CD4-positive, alpha-beta memory T cell (primary cell): Measurements from ENCODE around the gene SLCO3A1. TPM values are rescaled to one million over a fixed set of nuclear protein-coding genes. Genes with fewer than 3 reads are reported as not detected.

Experiments
- CTCF ChIA-PET: fragments of 350-600 bp; sonication (Branson Sonifier 250); formaldehyde crosslinking; loops from one replicate; lab custom pipeline; 2021; ENCODE audit warnings: inconsistent platforms; ENCODE audit not compliant: partially characterized antibody; lab: Charles Lee
- POLR2A ChIA-PET: fragments of 350-600 bp; sonication (Branson Sonifier 250); formaldehyde crosslinking; loops from one replicate; lab custom pipeline; 2021; ENCODE audit not compliant: partially characterized antibody; lab: Charles Lee
- DNase-seq, 5 donors: peaks; one replicate each; pipeline versions ENCODE4 v3.0.0 to v3.0.0-alpha.2; 2020 to 2022; ENCODE audit warnings: mixed read lengths in 1 of 5
- H3K27ac ChIP-seq: one replicate; pipeline ENCODE4 v1.7.0; 2013; ENCODE audit warnings: low read depth, low read length
- H3K27me3 ChIP-seq: 2 replicates; pipeline ENCODE4 v1.7.0; 2013; ENCODE audit warnings: mild to moderate bottlenecking, low read length, moderate library complexity; ENCODE audit not compliant: insufficient read depth
- H3K36me3 ChIP-seq: 2 replicates; pipeline ENCODE4 v1.7.0; 2013; ENCODE audit warnings: mild to moderate bottlenecking, low read length, moderate library complexity; ENCODE audit not compliant: insufficient read depth
- H3K4me1 ChIP-seq: 2 replicates; pipeline ENCODE4 v1.7.0; 2013; ENCODE audit warnings: mild to moderate bottlenecking, low read length, moderate library complexity; ENCODE audit not compliant: insufficient read depth
- H3K4me3 ChIP-seq, 2 donors: one replicate each; pipeline ENCODE4 v1.7.0; 2013; ENCODE audit warnings: low read length in 2 of 2, mild to moderate bottlenecking in 1 of 2
- H3K9me3 ChIP-seq, 2 donors: one replicate each; pipeline ENCODE4 v1.7.0; 2013; ENCODE audit warnings: low read length in 2 of 2, control low read depth in 1 of 2; ENCODE audit not compliant: control insufficient read depth in 1 of 2
- H3K27ac Mint-ChIP-seq, 7 donors: one replicate each; pipeline ENCODE4 v1.8.0; 2020 to 2021; ENCODE audit warnings: mixed read lengths in 7 of 7, mild to moderate bottlenecking in 6 of 7, inconsistent platforms in 3 of 7, moderate library complexity in 3 of 7
- H3K27me3 Mint-ChIP-seq, 2 donors: one replicate each; pipeline ENCODE4 v1.8.0; 2020 to 2021; ENCODE audit warnings: mixed read lengths in 2 of 2
- H3K36me3 Mint-ChIP-seq, 2 donors: one replicate each; pipeline ENCODE4 v1.8.0; 2020 to 2021; ENCODE audit warnings: mixed read lengths in 2 of 2, inconsistent platforms in 1 of 2, mild to moderate bottlenecking in 1 of 2
- H3K4me1 Mint-ChIP-seq, 4 donors: one replicate each; pipeline ENCODE4 v1.8.0; 2020 to 2021; ENCODE audit warnings: mixed read lengths in 4 of 4, mild to moderate bottlenecking in 1 of 4
- H3K4me3 Mint-ChIP-seq, 8 donors: one replicate each; pipeline ENCODE4 v1.8.0; 2020 to 2021; ENCODE audit warnings: mixed read lengths in 8 of 8, mild to moderate bottlenecking in 7 of 8, moderate library complexity in 6 of 8, inconsistent platforms in 3 of 8
- H3K9me3 Mint-ChIP-seq, 8 donors: one replicate each; pipeline ENCODE4 v1.8.0; 2020 to 2021; ENCODE audit warnings: mixed read lengths in 8 of 8, mild to moderate bottlenecking in 5 of 8, inconsistent platforms in 3 of 8, moderate library complexity in 1 of 8
- intact Hi-C: fragments of 100-400 bp; cut with micrococcal nuclease; formaldehyde crosslinking; loops from one replicate; pipeline ENCODE4 v1.15.1; 2023
- polyA plus RNA-seq, 2 donors: library from polyadenylated mRNA; unstranded; fragments of 300-500 nt; fragmentation: Illumina TruSeq; gene quantifications; one replicate each; pipeline ENCODE4 v1.2.3, GENCODE V29; 2021
- total RNA-seq, 2 experiments: library from RNA; stranded (reverse); gene quantifications; one replicate each; pipeline ENCODE4 v1.2.3, GENCODE V29; 2021

The SLCO3A1 gene
- total and polyA plus RNA-seq, 4 experiments from 2014 or later, result 30.9 to 61.3 (median 31.9) TPM

DNA sequence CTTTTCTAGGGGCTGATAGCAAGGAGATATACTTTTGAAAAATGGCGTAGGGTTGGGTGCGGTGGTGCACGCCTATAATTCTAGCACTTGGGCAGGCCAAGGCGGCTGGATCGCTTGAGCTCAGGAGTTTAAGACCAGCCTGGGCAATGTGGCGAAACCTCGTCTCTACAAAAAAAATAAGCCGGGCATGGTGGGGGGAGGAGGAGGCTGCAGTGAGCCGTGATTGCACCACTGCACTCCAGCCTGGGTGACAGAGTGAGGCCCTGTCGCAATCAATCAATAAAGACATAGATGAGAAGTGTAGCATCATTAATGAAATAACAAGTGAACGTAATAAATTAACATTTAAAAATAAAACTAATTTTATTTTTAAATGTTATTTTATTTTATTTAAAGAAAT is 134.6 kb downstream of the SLCO3A1 start:
- Mint-ChIP-seq H3K4me3 (no peak overlapping the region), H3K27me3 (no peaks in the 10 kb centered on the region), H3K9me3 (no peaks in the 10 kb centered on the region), H3K27ac (no peak overlapping the region), H3K36me3 (no peaks in the 10 kb centered on the region), H3K4me1 (peaks cover 47 to 73% (median 54%) of the 10 kb centered on the region in 4 donors)
- no peak for DNase-seq
- CTCF ChIA-PET, result no interaction called here
- peaks cover 10% of the 10 kb centered on the region for H3K4me1 ChIP-seq
- POLR2A ChIA-PET, result no interaction called here
- no peaks in the 10 kb centered on the region for H3K9me3 ChIP-seq
- intact Hi-C loops, result no loop called here
- H3K27ac ChIP-seq, result no peak overlapping the region
- no peak overlapping the region for H3K4me3 ChIP-seq
- H3K36me3 ChIP-seq, result no peaks in the 10 kb centered on the region
- no peaks in the 10 kb centered on the region for H3K27me3 ChIP-seq

DNA sequence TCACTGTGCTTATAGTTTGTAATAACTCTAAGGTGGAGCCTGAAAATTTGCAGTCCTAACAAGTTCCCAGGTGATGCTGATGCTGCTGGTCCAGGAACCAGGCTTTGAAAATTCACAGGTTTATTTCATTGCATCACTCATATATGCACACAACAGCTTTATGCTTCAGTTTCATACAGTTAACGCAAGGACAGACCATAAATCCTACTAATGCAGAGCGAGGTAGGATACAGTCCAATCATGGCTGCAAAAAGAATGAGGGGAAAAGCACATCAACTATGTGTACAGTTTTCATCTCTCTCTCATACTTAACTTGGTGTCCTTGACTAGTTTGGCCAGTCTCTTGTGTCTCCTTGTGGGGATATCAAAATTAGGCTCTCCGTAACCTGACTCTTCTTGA is 135.1 kb downstream of the SLCO3A1 start:
- peaks cover 45 to 71% (median 56%) of the 10 kb centered on the region in 4 donors for H3K4me1 Mint-ChIP-seq

DNA sequence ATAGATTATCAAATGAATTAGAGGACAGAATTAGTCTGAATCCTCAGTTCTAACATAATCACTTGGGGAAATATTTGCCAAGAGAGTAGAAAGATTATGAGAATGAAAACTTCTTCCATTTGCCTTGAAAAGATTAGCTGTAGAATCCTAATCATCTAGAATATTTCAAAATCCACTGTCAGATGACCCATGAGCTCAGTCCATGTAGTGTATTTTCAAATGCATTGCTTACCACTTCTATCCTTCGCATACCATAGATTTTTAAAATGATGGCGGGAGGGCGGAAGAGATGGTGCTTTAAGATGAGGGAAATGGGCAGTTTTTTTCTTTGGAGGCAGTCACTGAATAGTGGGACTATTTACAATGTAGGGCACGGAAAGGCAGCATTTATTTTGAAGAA is 136.3 kb downstream of the SLCO3A1 start:
- DNase-seq, result no peak
- peak overlapping the region in 1 of 7 donors; percentile 7 for H3K27ac Mint-ChIP-seq
- ChIA-PET CTCF (interaction anchor here (0.8 kb wide), 1 partner anchor 15 kb away, joined by 3 read pairs; no protein-coding TSS in a partner anchor), POLR2A (interaction anchor here (1.4 kb wide), 1 partner anchor 25 kb away, joined by 4 read pairs; no protein-coding TSS in a partner anchor)
- H3K36me3 Mint-ChIP-seq, result peaks cover 0 to under 1% of the 10 kb centered on the region in 2 donors
- intact Hi-C loops, result no loop called here
- H3K4me1 Mint-ChIP-seq, result peaks cover 48 to 79% (median 61%) of the 10 kb centered on the region in 4 donors
- H3K9me3 ChIP-seq, result no peaks in the 10 kb centered on the region
- no peak overlapping the region for H3K4me3 ChIP-seq
- no peaks in the 10 kb centered on the region for H3K9me3 Mint-ChIP-seq
- H3K27me3 Mint-ChIP-seq, result no peaks in the 10 kb centered on the region
- H3K36me3 ChIP-seq, result no peaks in the 10 kb centered on the region
- no peaks in the 10 kb centered on the region for H3K27me3 ChIP-seq
- peaks cover 10% of the 10 kb centered on the region for H3K4me1 ChIP-seq
- H3K27ac ChIP-seq, result no peak overlapping the region
- no peak overlapping the region for H3K4me3 Mint-ChIP-seq

More for the DNA sequence above, 135.1 kb downstream of the SLCO3A1 start:
- no peaks in the 10 kb centered on the region for H3K36me3 Mint-ChIP-seq
- H3K27me3 Mint-ChIP-seq, result no peaks in the 10 kb centered on the region
- intact Hi-C loops, result no loop called here
- H3K4me3 ChIP-seq, result no peak overlapping the region
- no peak overlapping the region for H3K27ac ChIP-seq
- H3K9me3 ChIP-seq, result no peaks in the 10 kb centered on the region
- no peak for DNase-seq
- H3K36me3 ChIP-seq, result no peaks in the 10 kb centered on the region
- H3K27me3 ChIP-seq, result no peaks in the 10 kb centered on the region
- H3K27ac Mint-ChIP-seq, result peak overlapping the region in 1 of 7 donors; percentile 48
- CTCF ChIA-PET, result no interaction called here
- H3K4me1 ChIP-seq, result peaks cover 10% of the 10 kb centered on the region
- H3K9me3 Mint-ChIP-seq, result no peaks in the 10 kb centered on the region
- POLR2A ChIA-PET, result interaction anchor here (1.4 kb wide), 1 partner anchor 24 kb away, joined by 4 read pairs; no protein-coding TSS in a partner anchor
- peak overlapping the region in 1 of 8 donors; percentile 2 for H3K4me3 Mint-ChIP-seq

- Histone ChIP-seq H3K9me3 (no peaks in the 10 kb centered on the region), H3K27me3 (no peaks in the 10 kb centered on the region), H3K36me3 (no peaks in the 10 kb centered on the region), H3K27ac (no peak overlapping the region), H3K4me3 (no peak overlapping the region), H3K4me1 (peaks cover 10% of the 10 kb centered on the region)
- H3K27me3 Mint-ChIP-seq, result no peaks in the 10 kb centered on the region
- no peak for DNase-seq
- H3K9me3 Mint-ChIP-seq, result peaks cover 0 to 3% (median 0%) of the 10 kb centered on the region in 8 donors
- H3K4me1 Mint-ChIP-seq, result peaks cover 42 to 82% (median 56%) of the 10 kb centered on the region in 4 donors
- POLR2A ChIA-PET, result no interaction called here
- CTCF ChIA-PET, result no interaction called here
- peaks cover 1 to 3% of the 10 kb centered on the region in 2 donors for H3K36me3 Mint-ChIP-seq
- intact Hi-C loops, result no loop called here
- no peak overlapping the region for H3K4me3 Mint-ChIP-seq
- H3K27ac Mint-ChIP-seq, result peak overlapping the region in 2 of 7 donors; percentile 1 to 38
Observed at GRCh38 chr15:91992945-91993344, 139.4 kb downstream of the SLCO3A1 start.

GRCh38 chr15:91995146-91995545 is 141.6 kb downstream of the SLCO3A1 start:
- Histone ChIP-seq H3K27ac (no peak overlapping the region), H3K9me3 (no peaks in the 10 kb centered on the region), H3K4me1 (peaks cover 10% of the 10 kb centered on the region), H3K27me3 (no peaks in the 10 kb centered on the region), H3K4me3 (no peak overlapping the region), H3K36me3 (no peaks in the 10 kb centered on the region)
- Mint-ChIP-seq H3K36me3 (peaks cover 1 to 3% of the 10 kb centered on the region in 2 donors), H3K9me3 (peaks cover 0 to 3% (median 0%) of the 10 kb centered on the region in 8 donors), H3K4me1 (peaks cover 30 to 77% (median 48%) of the 10 kb centered on the region in 4 donors), H3K4me3 (peak overlapping the region in 1 of 8 donors; percentile 27), H3K27ac (peak overlapping the region in 1 of 7 donors; percentile 68), H3K27me3 (no peaks in the 10 kb centered on the region)
- no peak for DNase-seq
- intact Hi-C loops, result no loop called here
- POLR2A ChIA-PET, result no interaction called here
- CTCF ChIA-PET, result interaction anchor here (0.6 kb wide), 1 partner anchor 68 kb away, joined by 3 read pairs; no protein-coding TSS in a partner anchor

GRCh38 chr15:91997163-91997562 is 143.7 kb downstream of the SLCO3A1 start:
- peaks cover 28 to 72% (median 42%) of the 10 kb centered on the region in 4 donors for H3K4me1 Mint-ChIP-seq
- POLR2A ChIA-PET, result no interaction called here
- no peak overlapping the region for H3K27ac ChIP-seq

DNA sequence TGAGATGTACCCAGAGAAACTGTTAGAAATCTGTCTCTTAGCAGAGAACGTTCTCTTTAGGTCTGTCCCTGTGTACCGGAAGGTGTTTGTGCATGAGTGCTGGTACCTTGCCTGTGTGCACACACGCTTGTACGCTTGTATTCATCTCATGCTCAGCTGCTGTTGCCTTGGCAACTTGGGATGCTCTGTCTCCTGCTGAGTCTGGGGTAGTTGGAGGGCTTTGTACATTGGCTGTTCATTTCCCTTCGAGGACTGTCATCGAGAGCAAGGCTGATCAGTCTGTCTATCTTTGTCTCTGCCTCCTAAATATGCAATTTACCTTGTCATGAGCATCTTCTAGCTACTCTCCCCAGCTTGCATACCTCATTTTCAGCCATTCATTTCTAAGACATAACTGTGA is 147.2 kb downstream of the SLCO3A1 start:
- Mint-ChIP-seq H3K4me1 (peaks cover 35 to 69% (median 47%) of the 10 kb centered on the region in 4 donors), H3K27ac (peak overlapping the region in 1 of 7 donors; percentile 39), H3K4me3 (no peak overlapping the region), H3K27me3 (no peaks in the 10 kb centered on the region), H3K36me3 (peaks cover 0 to 1% of the 10 kb centered on the region in 2 donors), H3K9me3 (peaks cover 0 to 3% (median 0%) of the 10 kb centered on the region in 8 donors)
- intact Hi-C loops, result no loop called here
- DNase-seq, result no peak
- ChIA-PET POLR2A (no interaction called here), CTCF (no interaction called here)
- Histone ChIP-seq H3K36me3 (no peaks in the 10 kb centered on the region), H3K9me3 (no peaks in the 10 kb centered on the region), H3K27me3 (no peaks in the 10 kb centered on the region), H3K27ac (no peak overlapping the region), H3K4me3 (no peak overlapping the region), H3K4me1 (peaks cover 20% of the 10 kb centered on the region)

More at GRCh38 chr15:91997163-91997562, 143.7 kb downstream of the SLCO3A1 start:
- H3K36me3 Mint-ChIP-seq, result peaks cover 1 to 3% of the 10 kb centered on the region in 2 donors
- H3K36me3 ChIP-seq, result no peaks in the 10 kb centered on the region
- H3K27me3 ChIP-seq, result no peaks in the 10 kb centered on the region
- H3K4me3 Mint-ChIP-seq, result no peak overlapping the region
- H3K4me3 ChIP-seq, result no peak overlapping the region
- no peaks in the 10 kb centered on the region for H3K9me3 ChIP-seq
- DNase-seq, result no peak
- H3K4me1 ChIP-seq, result peaks cover 9% of the 10 kb centered on the region
- no peaks in the 10 kb centered on the region for H3K27me3 Mint-ChIP-seq
- CTCF ChIA-PET, result interaction anchor here (1.0 kb wide), 1 partner anchor 291 kb away, joined by 3 read pairs; no protein-coding TSS in a partner anchor
- intact Hi-C loops, result no loop called here
- peaks cover 0 to 3% (median 0%) of the 10 kb centered on the region in 8 donors for H3K9me3 Mint-ChIP-seq
- no peak overlapping the region for H3K27ac Mint-ChIP-seq
